Right lobe of liver (tissue), 4 donors: Measurements from ENCODE around the gene PLCB1.

Experiments used
- POLR2A ChIP-seq: fragments of 450-650 bp; IDR thresholded peaks from one replicate; pipeline ENCODE4 v1.6.1; 2017; ENCODE audit warnings: antibody characterized with exemption, mild to moderate bottlenecking
- TF ChIP-seq, protein P1 (sequence below), 4 donors: fragments of 200-600 bp in 3 of 4; fragments of 450-650 bp in 1 of 4; IDR thresholded peaks; one replicate each; pipeline versions ENCODE4 v1.5.1 to v1.8.0; 2016 to 2022; ENCODE audit warnings: antibody characterized with exemption in 4 of 4, mild to moderate bottlenecking in 2 of 4
- donor health status: DM: no; HTN: no; CAD: no.
- donor health status: DM: no; HTN: no; CAD: no.
- donor health status: DM: no; HTN: yes; CAD: no.

DNA sequence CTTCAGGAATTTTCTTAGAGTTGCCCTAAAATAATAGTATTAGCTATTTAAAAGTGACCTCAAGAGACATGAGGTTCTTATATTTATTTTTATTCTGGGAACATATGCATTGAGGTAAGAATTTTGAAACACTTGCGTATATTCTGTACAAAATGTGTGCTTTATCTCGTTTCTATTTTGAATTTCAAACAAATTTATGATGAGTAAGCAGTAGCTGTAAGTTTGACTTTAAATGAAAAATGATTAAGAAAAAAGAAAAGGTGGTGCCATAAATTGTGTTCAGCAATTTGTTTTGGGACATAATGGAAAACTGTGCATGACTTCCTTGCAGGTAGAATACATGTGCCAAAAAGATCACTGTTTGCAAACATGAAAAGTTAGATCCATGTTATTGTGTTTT lies 503.8 kb downstream of the PLCB1 start:
- TF ChIP-seq, protein P1, sequence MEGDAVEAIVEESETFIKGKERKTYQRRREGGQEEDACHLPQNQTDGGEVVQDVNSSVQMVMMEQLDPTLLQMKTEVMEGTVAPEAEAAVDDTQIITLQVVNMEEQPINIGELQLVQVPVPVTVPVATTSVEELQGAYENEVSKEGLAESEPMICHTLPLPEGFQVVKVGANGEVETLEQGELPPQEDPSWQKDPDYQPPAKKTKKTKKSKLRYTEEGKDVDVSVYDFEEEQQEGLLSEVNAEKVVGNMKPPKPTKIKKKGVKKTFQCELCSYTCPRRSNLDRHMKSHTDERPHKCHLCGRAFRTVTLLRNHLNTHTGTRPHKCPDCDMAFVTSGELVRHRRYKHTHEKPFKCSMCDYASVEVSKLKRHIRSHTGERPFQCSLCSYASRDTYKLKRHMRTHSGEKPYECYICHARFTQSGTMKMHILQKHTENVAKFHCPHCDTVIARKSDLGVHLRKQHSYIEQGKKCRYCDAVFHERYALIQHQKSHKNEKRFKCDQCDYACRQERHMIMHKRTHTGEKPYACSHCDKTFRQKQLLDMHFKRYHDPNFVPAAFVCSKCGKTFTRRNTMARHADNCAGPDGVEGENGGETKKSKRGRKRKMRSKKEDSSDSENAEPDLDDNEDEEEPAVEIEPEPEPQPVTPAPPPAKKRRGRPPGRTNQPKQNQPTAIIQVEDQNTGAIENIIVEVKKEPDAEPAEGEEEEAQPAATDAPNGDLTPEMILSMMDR (IDR thresholded peaks at IDR 0.05), result no peak
- no peak for TF ChIP-seq POLR2A
